ENCODE measurements around the gene ELOVL7.

The ELOVL7 gene

DNA sequence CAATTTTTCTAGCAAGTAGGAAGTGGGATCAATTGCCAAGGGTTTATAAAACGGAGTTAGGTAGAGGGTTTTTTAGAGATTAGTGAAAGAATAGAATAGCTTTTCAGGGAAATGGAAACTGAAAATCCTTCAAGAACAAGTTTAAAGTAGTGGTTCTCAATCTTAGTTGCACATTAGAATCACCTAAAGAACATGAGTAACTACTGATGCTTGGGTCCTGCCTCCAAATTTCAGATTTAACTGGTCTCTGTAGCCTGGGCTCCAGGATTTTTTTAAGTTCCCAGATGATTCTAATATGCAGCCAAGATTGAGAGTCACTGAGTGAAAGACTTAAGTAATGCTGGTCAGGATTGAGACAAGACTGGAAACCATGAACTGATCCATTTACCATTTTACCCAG lies 20.5 kb downstream of the ELOVL7 start:
- H3K27ac ChIP-seq (ENCODE audit: low read depth, low read length, poor library complexity, severe bottlenecking) = no peak overlapping the region
- H2AFZ ChIP-seq (ENCODE audit: low read length) = no peak overlapping the region
- no peak overlapping the region for H3K9ac ChIP-seq (ENCODE audit: low read length)
- H3K4me1 ChIP-seq (ENCODE audit: insufficient read depth, low read length, severe bottlenecking) = no peaks in the 10 kb centered on the region
- no peaks in the 10 kb centered on the region for H3K9me3 ChIP-seq (ENCODE audit: low read length)
- no peak overlapping the region for H3K4me3 ChIP-seq (ENCODE audit: low read depth, low read length, poor library complexity, severe bottlenecking)
- H3K27me3 ChIP-seq (ENCODE audit: insufficient read depth, low read length) = 0 out of 2 replicates have a peak, but pooled peaks cover 4% of the 10 kb centered on the region
- H3K36me3 ChIP-seq (ENCODE audit: insufficient read depth, low read length) = no peaks in the 10 kb centered on the region
- H4K20me1 ChIP-seq (ENCODE audit: insufficient read depth, low read length) = no peaks in the 10 kb centered on the region
- H3K79me2 ChIP-seq (ENCODE audit: insufficient read depth, low read length) = no peaks in the 10 kb centered on the region
- no peaks in the 10 kb centered on the region for H3F3A ChIP-seq (ENCODE audit: insufficient read depth, low read length)
- TF ChIP-seq, protein P1, sequence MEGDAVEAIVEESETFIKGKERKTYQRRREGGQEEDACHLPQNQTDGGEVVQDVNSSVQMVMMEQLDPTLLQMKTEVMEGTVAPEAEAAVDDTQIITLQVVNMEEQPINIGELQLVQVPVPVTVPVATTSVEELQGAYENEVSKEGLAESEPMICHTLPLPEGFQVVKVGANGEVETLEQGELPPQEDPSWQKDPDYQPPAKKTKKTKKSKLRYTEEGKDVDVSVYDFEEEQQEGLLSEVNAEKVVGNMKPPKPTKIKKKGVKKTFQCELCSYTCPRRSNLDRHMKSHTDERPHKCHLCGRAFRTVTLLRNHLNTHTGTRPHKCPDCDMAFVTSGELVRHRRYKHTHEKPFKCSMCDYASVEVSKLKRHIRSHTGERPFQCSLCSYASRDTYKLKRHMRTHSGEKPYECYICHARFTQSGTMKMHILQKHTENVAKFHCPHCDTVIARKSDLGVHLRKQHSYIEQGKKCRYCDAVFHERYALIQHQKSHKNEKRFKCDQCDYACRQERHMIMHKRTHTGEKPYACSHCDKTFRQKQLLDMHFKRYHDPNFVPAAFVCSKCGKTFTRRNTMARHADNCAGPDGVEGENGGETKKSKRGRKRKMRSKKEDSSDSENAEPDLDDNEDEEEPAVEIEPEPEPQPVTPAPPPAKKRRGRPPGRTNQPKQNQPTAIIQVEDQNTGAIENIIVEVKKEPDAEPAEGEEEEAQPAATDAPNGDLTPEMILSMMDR (IDR thresholded peaks at IDR 0.05; ENCODE audit: low read length) = no peak
- no peak for TF ChIP-seq EZH2 (IDR thresholded peaks at IDR 0.05; ENCODE audit: borderline replicate concordance, low read length)
- no peak overlapping the region for H3K4me2 ChIP-seq (ENCODE audit: low read length)
- no peaks in the 10 kb centered on the region for H3K9me2 ChIP-seq (ENCODE audit: low read depth, low read length)

DNA sequence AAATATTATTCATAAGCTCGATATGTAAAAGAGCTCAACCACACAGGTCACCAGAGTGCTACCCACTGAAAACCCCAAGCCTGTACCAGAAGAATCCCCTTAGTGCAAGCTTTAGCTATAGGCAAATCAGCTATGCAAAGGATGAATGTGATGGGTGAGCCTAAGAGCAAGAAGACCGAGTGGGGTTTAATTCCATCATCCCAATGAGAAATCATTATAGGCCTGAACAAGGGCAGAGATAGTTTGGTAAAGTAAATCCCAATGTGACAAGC lies 21.8 kb downstream of the ELOVL7 start:
- Histone ChIP-seq H3K27me3 (ENCODE audit: insufficient read depth, low read length) (0 out of 2 replicates have a peak, but pooled peaks cover 4% of the 10 kb centered on the region), H4K20me1 (ENCODE audit: insufficient read depth, low read length) (no peaks in the 10 kb centered on the region), H3F3A (ENCODE audit: insufficient read depth, low read length) (no peaks in the 10 kb centered on the region), H3K79me2 (ENCODE audit: insufficient read depth, low read length) (no peaks in the 10 kb centered on the region), H3K9me2 (ENCODE audit: low read depth, low read length) (no peaks in the 10 kb centered on the region), H3K4me3 (ENCODE audit: low read depth, low read length, poor library complexity, severe bottlenecking) (no peak overlapping the region), H3K4me2 (ENCODE audit: low read length) (no peak overlapping the region), H3K9ac (ENCODE audit: low read length) (no peak overlapping the region), H3K36me3 (ENCODE audit: insufficient read depth, low read length) (no peaks in the 10 kb centered on the region), H3K9me3 (ENCODE audit: low read length) (no peaks in the 10 kb centered on the region), H3K27ac (ENCODE audit: low read depth, low read length, poor library complexity, severe bottlenecking) (no peak overlapping the region), H2AFZ (ENCODE audit: low read length) (no peak overlapping the region), H3K4me1 (ENCODE audit: insufficient read depth, low read length, severe bottlenecking) (no peaks in the 10 kb centered on the region)
- TF ChIP-seq, protein P1 (IDR thresholded peaks at IDR 0.05; ENCODE audit: low read length) = no peak
- TF ChIP-seq EZH2 (IDR thresholded peaks at IDR 0.05; ENCODE audit: borderline replicate concordance, low read length) = no peak

DNA sequence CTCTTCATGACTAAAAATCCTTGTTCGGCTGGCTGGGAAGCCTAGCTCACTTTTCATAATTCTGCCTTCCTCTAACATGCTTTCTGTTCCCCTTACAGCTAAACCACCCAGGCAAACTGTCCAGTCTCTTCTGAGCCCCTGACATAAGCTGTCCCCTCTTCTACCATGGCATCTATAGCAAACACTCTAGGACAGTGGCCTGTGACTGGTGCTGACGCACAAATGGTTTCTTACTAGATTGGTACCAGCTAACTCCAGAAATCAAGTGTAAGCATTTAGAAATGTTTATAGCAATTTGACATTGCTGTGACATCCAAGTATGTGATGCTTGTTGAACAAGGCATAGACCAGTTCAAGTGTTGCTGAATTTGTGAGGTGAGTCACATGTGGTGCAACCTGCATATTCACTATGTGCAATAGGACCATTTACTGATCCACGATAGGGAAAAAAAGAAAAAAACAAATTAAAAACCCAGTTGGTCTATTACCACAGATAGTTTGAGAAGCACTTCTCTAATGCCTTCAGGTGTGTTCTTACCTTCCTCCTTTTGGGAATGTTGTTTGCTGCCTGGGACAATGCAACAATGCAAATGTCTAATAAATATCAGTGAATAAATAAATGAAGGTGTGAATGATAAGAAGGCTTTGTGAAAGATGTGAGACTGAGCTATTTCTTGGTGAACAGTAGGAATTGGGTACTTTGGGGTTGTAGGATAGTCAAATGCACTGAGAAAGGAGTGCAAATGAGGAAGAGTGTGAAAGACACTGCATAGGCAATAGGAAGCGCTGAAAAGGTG lies 22.4 kb downstream of the ELOVL7 start:
- Histone ChIP-seq H3K9me3 (ENCODE audit: low read length) (no peaks in the 10 kb centered on the region), H3K9ac (ENCODE audit: low read length) (no peak overlapping the region), H3F3A (ENCODE audit: insufficient read depth, low read length) (no peaks in the 10 kb centered on the region), H3K27me3 (ENCODE audit: insufficient read depth, low read length) (0 out of 2 replicates have a peak, but pooled peaks cover 4% of the 10 kb centered on the region), H3K4me1 (ENCODE audit: insufficient read depth, low read length, severe bottlenecking) (no peaks in the 10 kb centered on the region), H2AFZ (ENCODE audit: low read length) (no peak overlapping the region), H3K79me2 (ENCODE audit: insufficient read depth, low read length) (no peaks in the 10 kb centered on the region), H3K9me2 (ENCODE audit: low read depth, low read length) (no peaks in the 10 kb centered on the region), H3K4me2 (ENCODE audit: low read length) (no peak overlapping the region), H3K4me3 (ENCODE audit: low read depth, low read length, poor library complexity, severe bottlenecking) (no peak overlapping the region), H3K27ac (ENCODE audit: low read depth, low read length, poor library complexity, severe bottlenecking) (no peak overlapping the region), H4K20me1 (ENCODE audit: insufficient read depth, low read length) (no peaks in the 10 kb centered on the region), H3K36me3 (ENCODE audit: insufficient read depth, low read length) (no peaks in the 10 kb centered on the region)
- no peak for TF ChIP-seq EZH2 (IDR thresholded peaks at IDR 0.05; ENCODE audit: borderline replicate concordance, low read length)
- TF ChIP-seq, protein P1 (IDR thresholded peaks at IDR 0.05; ENCODE audit: low read length) = no peak

All from OCI-LY1 (cell line).